Small intestine (tissue), 7 donors: ENCODE measurements around the gene NLRC3. TPM values are rescaled to one million over a fixed set of nuclear protein-coding genes. Genes with fewer than 3 reads are reported as not detected.

Experiments used
- DNase-seq, 2 donors: peaks; one replicate each; pipeline versions ENCODE4 v3.0.0 to v3.0.0-alpha.2; 2013
- FAIRE-seq: peaks from 2 replicates; lab custom pipeline; 2012; peaks lifted over from hg19 to GRCh38; lab: Jason Lieb, UNC
- H3K27ac ChIP-seq, 3 donors: one replicate each; pipeline ENCODE4 v1.5.1; 2013; ENCODE audit warnings: low read length in 2 of 3, mild to moderate bottlenecking in 2 of 3, control low read depth in 1 of 3, inconsistent platforms in 1 of 3, low read depth in 1 of 3, moderate library complexity in 1 of 3
- H3K27me3 ChIP-seq, 3 donors: one replicate each; pipeline ENCODE4 v1.6.1; 2013; ENCODE audit warnings: low read length in 3 of 3, inconsistent platforms in 1 of 3; ENCODE audit not compliant: control insufficient read depth in 3 of 3, insufficient read depth in 3 of 3
- H3K36me3 ChIP-seq, 3 donors: one replicate each; pipeline ENCODE4 v1.6.1; 2013; ENCODE audit warnings: low read length in 3 of 3, inconsistent platforms in 1 of 3, low read depth in 1 of 3, mild to moderate bottlenecking in 1 of 3, moderate library complexity in 1 of 3; ENCODE audit not compliant: control insufficient read depth in 3 of 3, insufficient read depth in 2 of 3
- H3K4me1 ChIP-seq, 3 donors: one replicate each; pipeline ENCODE4 v1.6.1; 2013; ENCODE audit warnings: low read length in 2 of 3, inconsistent platforms in 1 of 3, low read depth in 1 of 3, mild to moderate bottlenecking in 1 of 3, moderate library complexity in 1 of 3; ENCODE audit not compliant: control insufficient read depth in 3 of 3, insufficient read depth in 2 of 3
- H3K4me3 ChIP-seq, 3 donors: one replicate each; pipeline ENCODE4 v1.5.1; 2013; ENCODE audit warnings: low read length in 3 of 3, control low read depth in 1 of 3, inconsistent platforms in 1 of 3, low read depth in 1 of 3, mild to moderate bottlenecking in 1 of 3, moderate library complexity in 1 of 3
- H3K9me3 ChIP-seq, 2 donors: one replicate each; pipeline ENCODE4 v1.6.1; 2013; ENCODE audit warnings: low read depth in 1 of 2, low read length in 1 of 2; ENCODE audit not compliant: control insufficient read depth in 2 of 2, insufficient read depth in 1 of 2
- WGBS, 3 donors: extraction: QIAGEN DNeasy Blood & Tissue Kit; methylation state at CpG; one replicate each; pipeline ENCODE4 v1.1.7; 2013; 5-methylcytosine and 5-hydroxymethylcytosine counted together
- polyA plus RNA-seq, 4 donors: library from polyadenylated mRNA; stranded (reverse) in 3 of 4; unstranded in 1 of 4; fragments of 200-250 nt in 3 of 4; fragments of 120-200 nt in 1 of 4; gene quantifications; one replicate each; pipeline versions ENCODE4 v1.2.1 to v1.2.3, GENCODE V29; 2013
- donor health status: healthy with polysubstance abuse.
- donor health status: control.
- donor health status: control.
- donor health status: Bipolar disorder and iron deficiency.
- donor health status: healthy.

NLRC3 gene
- polyA plus RNA-seq, 4 donors, result 0.67 to 1.9 (median 0.95) TPM

DNA sequence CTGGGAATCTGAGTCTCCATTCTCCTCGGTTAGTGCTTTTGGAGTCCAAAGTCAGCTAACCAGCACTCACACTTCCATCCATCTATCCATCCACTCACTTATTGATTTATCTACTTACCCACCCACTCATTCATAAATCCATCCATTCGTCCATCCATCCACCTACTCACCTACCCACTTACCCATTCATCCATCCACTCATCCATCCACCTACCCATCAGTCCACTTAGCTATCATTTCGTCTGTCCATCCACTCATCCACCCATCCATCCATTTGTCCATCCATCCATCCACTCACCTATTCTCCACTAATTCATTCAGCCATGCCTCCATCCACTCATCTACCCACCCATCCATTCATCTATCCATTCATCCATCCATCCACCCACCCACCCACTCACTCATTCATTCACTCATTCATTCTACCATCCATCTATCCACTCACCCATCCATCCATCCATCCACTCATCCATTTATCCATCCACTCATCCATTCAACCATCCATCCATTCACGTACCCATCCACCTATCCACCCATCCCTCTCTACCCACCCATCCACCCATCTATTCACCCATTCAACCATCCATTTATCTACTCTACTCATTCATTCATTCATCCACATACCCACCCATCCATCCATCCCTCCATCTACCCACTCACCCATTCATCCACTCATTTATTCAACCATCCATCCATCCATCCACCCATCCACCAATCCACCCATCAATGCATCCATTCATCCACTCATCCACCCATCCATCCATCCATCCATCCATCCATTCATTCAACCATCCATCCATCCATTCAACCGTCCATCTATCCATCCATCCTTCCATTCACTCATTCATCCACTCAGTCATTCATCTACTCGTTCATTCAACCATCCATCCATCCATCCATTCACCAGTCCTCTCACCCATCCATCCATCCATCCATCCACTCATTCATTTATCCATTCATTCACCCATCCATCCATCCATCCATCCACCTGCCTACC lies 26.1 kb downstream of the NLRC3 start:
- no peaks in the 10 kb centered on the region for H3K4me1 ChIP-seq
- no peaks in the 10 kb centered on the region for H3K27me3 ChIP-seq
- no peaks in the 10 kb centered on the region for H3K9me3 ChIP-seq
- H3K27ac ChIP-seq, result no peak overlapping the region
- DNase-seq, result no peak
- 92 to 96% (median 96%) methylated on average over 6 of the region's 6 CpGs for WGBS, 3 donors
- no peak overlapping the region for H3K4me3 ChIP-seq
- H3K36me3 ChIP-seq, result peaks cover 0 to 10% (median 0%) of the 10 kb centered on the region in 3 donors
- FAIRE-seq, result no peak

- 94 to 100% (median 97%) methylated on average over 2 of the region's 2 CpGs for WGBS, 3 donors
- H3K4me1 ChIP-seq, result no peaks in the 10 kb centered on the region
- no peak for FAIRE-seq
These were observed 27.3 kb downstream of the NLRC3 start for GRCh38 chr16:3549906-3550305.

DNA sequence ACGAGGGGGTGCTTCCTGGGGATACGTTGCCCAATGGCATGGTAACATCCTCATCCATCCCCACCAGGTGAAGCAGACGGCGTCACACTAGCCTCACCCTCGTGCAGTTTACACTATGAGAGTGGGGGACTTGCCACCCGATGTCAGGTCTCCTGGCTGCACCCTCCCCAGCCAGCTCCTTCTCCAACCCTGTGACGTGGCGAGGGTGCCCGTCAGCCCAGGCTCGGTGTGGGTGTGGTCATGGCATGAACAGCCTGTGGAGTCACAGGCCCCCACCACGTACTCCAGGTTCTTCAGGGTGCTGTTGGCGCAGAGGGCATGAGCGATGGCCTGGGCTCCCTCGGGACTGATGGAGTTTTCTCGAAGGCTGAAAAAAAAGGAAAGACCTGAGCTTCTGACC lies 28.3 kb downstream of the NLRC3 start:
- WGBS, 3 donors, result 86 to 87% (median 86%) methylated on average over 15 of the region's 15 CpGs
- Histone ChIP-seq H3K36me3 (peaks cover 0 to 10% (median 0%) of the 10 kb centered on the region in 3 donors), H3K4me1 (no peaks in the 10 kb centered on the region), H3K27ac (no peak overlapping the region), H3K4me3 (no peak overlapping the region), H3K27me3 (no peaks in the 10 kb centered on the region), H3K9me3 (no peaks in the 10 kb centered on the region)
- no peak for DNase-seq
- no peak for FAIRE-seq

More at GRCh38 chr16:3549906-3550305, 27.3 kb downstream of the NLRC3 start:
- no peak for DNase-seq
- H3K27me3 ChIP-seq, result no peaks in the 10 kb centered on the region
- no peak overlapping the region for H3K27ac ChIP-seq
- no peak overlapping the region for H3K4me3 ChIP-seq
- H3K36me3 ChIP-seq, result peaks cover 0 to 10% (median 0%) of the 10 kb centered on the region in 3 donors
- H3K9me3 ChIP-seq, result no peaks in the 10 kb centered on the region

DNA sequence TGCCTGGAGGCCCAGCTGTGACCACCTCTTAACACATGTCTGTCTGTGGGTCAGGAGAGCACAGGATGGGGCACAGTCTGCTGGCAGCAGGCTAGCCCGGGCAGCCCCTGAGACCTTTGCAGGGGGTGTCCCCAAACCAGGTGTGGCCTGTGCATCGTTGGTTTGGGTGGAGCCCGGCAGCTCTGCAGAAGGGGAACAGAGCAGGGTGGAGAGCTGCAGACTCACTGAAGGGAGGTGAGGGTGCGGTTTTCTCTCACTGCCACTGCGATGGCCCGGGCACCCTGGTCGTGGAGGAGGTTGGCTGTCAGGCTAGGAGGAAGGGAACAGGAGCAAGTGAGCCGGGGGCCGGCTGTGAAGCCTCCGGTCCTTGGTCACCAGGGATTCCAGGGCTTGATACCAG lies 28.8 kb downstream of the NLRC3 start:
- Histone ChIP-seq H3K4me1 (no peaks in the 10 kb centered on the region), H3K9me3 (no peaks in the 10 kb centered on the region), H3K36me3 (peaks cover 0 to 10% (median 0%) of the 10 kb centered on the region in 3 donors), H3K27ac (no peak overlapping the region), H3K27me3 (no peaks in the 10 kb centered on the region), H3K4me3 (no peak overlapping the region)
- WGBS, 3 donors, result 75 to 82% (median 79%) methylated on average over 10 of the region's 10 CpGs
- DNase-seq, result no peak
- FAIRE-seq, result no peak

- Histone ChIP-seq H3K4me1 (no peaks in the 10 kb centered on the region), H3K27ac (no peak overlapping the region), H3K4me3 (no peak overlapping the region), H3K9me3 (no peaks in the 10 kb centered on the region), H3K27me3 (no peaks in the 10 kb centered on the region), H3K36me3 (peaks cover 0 to 11% (median 0%) of the 10 kb centered on the region in 3 donors)
- 90 to 93% (median 91%) methylated on average over 15 of the region's 15 CpGs for WGBS, 3 donors
- FAIRE-seq (no peak), DNase-seq (no peak)
These were observed 30.1 kb downstream of the NLRC3 start for GRCh38 chr16:3546986-3547682.

GRCh38 chr16:3542601-3543373 lies 34.4 kb downstream of the NLRC3 start:
- H3K9me3 ChIP-seq, result no peaks in the 10 kb centered on the region
- no peak for FAIRE-seq
- peak in 1 of 2 donors; percentile 45 for DNase-seq
- no peak overlapping the region for H3K27ac ChIP-seq
- H3K27me3 ChIP-seq, result no peaks in the 10 kb centered on the region
- H3K4me3 ChIP-seq, result no peak overlapping the region
- H3K4me1 ChIP-seq, result no peaks in the 10 kb centered on the region
- 69 to 74% (median 72%) methylated on average over 6 of the region's 6 CpGs for WGBS, 3 donors
- peaks cover 0 to 23% (median 0%) of the 10 kb centered on the region in 3 donors for H3K36me3 ChIP-seq

DNA sequence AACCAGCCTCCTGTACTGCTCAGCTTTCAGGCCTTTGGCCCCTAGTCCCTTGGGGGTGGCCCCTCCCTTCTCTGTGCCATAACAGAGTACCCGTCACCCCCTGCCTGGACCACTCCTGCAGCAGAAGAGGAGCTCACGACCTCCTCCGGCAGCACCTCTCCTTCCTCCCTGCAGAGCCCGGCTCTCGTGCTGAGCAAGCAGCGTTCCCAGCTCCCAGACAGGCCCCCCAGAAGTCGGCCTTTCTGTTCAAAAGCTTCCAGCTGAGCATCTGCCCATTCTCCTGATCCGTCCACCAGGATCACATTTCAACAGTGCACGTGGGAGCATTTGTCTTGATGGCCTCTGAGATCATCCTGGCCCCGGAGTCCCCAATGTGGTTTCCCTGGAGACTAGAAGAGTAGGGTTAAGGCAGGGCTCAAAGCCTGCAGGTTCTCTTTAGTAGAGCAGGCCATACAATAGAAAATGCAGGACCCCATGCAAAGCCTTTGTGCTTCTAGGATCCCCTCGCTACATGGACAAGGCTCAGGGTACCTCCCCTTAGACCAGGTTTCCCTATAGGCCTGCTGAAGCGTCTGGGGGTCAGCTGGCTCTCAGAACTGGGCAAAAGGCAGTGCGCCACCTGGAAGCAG lies 35.6 kb downstream of the NLRC3 start:
- DNase-seq (no peak), FAIRE-seq (no peak)
- H3K4me1 ChIP-seq, result no peaks in the 10 kb centered on the region
- no peaks in the 10 kb centered on the region for H3K9me3 ChIP-seq
- no peak overlapping the region for H3K27ac ChIP-seq
- H3K36me3 ChIP-seq, result peaks cover 0 to 29% (median 0%) of the 10 kb centered on the region in 3 donors
- 87 to 91% (median 91%) methylated on average over 13 of the region's 13 CpGs for WGBS, 3 donors
- H3K4me3 ChIP-seq, result no peak overlapping the region
- no peaks in the 10 kb centered on the region for H3K27me3 ChIP-seq
